GM18867 (cell line): ENCODE measurements around the gene FANCC.
"Not testable (repeated sequence)": the region's sequence is repeated elsewhere in the genome, so short reads cannot be mapped to it uniquely, and the experiment has no call there.

Experiments used
- ATAC-seq: cut with Tn5 transposase; IDR thresholded peaks from one replicate; pipeline ENCODE4 v1.9.1; 2021; ENCODE audit warnings: mild to moderate bottlenecking, moderate library complexity; ENCODE audit not compliant: unreplicated experiment

Gene FANCC

GRCh38 chr9:95332860-95333259 lies 15.4 kb upstream of the FANCC start:
- no peak for ATAC-seq

- ATAC-seq, result no peak
These were observed 13.4 kb upstream of the FANCC start for GRCh38 chr9:95330720-95331404.

GRCh38 chr9:95329061-95329460 lies 11.6 kb upstream of the FANCC start:
- not testable (repeated sequence) for ATAC-seq

GRCh38 chr9:95327239-95327865 lies 9.8 kb upstream of the FANCC start:
- no peak for ATAC-seq

GRCh38 chr9:95325221-95325620 lies 7.7 kb upstream of the FANCC start:
- ATAC-seq, result no peak

- ATAC-seq, result no peak
These were observed 343 bp upstream of the FANCC start for GRCh38 chr9:95317893-95318211.

- peak; percentile 43 for ATAC-seq
These were observed 753 bp downstream of the FANCC start for GRCh38 chr9:95316794-95317118.

- no peak for ATAC-seq
These were observed 1.2 kb downstream of the FANCC start for GRCh38 chr9:95316274-95316673.

- no peak for ATAC-seq
These were observed 2.3 kb downstream of the FANCC start for GRCh38 chr9:95315108-95315746.

- no peak for ATAC-seq
These were observed 4.5 kb downstream of the FANCC start for GRCh38 chr9:95313010-95313498.

GRCh38 chr9:95311961-95312360 lies 5.5 kb downstream of the FANCC start:
- ATAC-seq, result no peak

- ATAC-seq, result no peak
These were observed 10.0 kb downstream of the FANCC start for GRCh38 chr9:95307538-95307937.

GRCh38 chr9:95306819-95307218 lies 10.7 kb downstream of the FANCC start:
- no peak for ATAC-seq

GRCh38 chr9:95305770-95306492 lies 11.6 kb downstream of the FANCC start:
- no peak for ATAC-seq

GRCh38 chr9:95302479-95302878 lies 15.0 kb downstream of the FANCC start:
- no peak for ATAC-seq

- ATAC-seq, result no peak
These were observed 19.7 kb downstream of the FANCC start for GRCh38 chr9:95297760-95298159.

- ATAC-seq, result no peak
These were observed 20.2 kb downstream of the FANCC start for GRCh38 chr9:95297316-95297715.

- ATAC-seq, result no peak
These were observed 20.7 kb downstream of the FANCC start for GRCh38 chr9:95296761-95297160.

- ATAC-seq, result not testable (repeated sequence)
These were observed 24.2 kb downstream of the FANCC start for GRCh38 chr9:95293296-95293695.

- no peak for ATAC-seq
These were observed 25.3 kb downstream of the FANCC start for GRCh38 chr9:95292226-95292625.

- ATAC-seq, result no peak
These were observed 31.4 kb downstream of the FANCC start for GRCh38 chr9:95286151-95286550.

- no peak for ATAC-seq
These were observed 32.2 kb downstream of the FANCC start for GRCh38 chr9:95285307-95285706.
